Liver (tissue), 9 donors: ENCODE results near the gene EDA. TPM values are rescaled to one million over a fixed set of nuclear protein-coding genes. Genes with fewer than 3 reads are reported as not detected.

Experiments used
- DNase-seq: peaks from one replicate; pipeline ENCODE4 v3.0.0-alpha.2; 2017; ENCODE audit warnings: low spot score
- H3K27ac ChIP-seq, 2 donors: one replicate each; pipeline ENCODE4 v1.7.0; 2013; ENCODE audit warnings: inconsistent platforms in 2 of 2, low read length in 2 of 2, control low read depth in 1 of 2, low read depth in 1 of 2, mild to moderate bottlenecking in 1 of 2
- H3K27me3 ChIP-seq, 4 donors: one replicate each; pipeline versions ENCODE4 v1.6.1 to v1.7.0; 2013; ENCODE audit warnings: low read length in 3 of 4, inconsistent platforms in 1 of 4, mild to moderate bottlenecking in 1 of 4, moderate library complexity in 1 of 4; ENCODE audit not compliant: control insufficient read depth in 4 of 4, insufficient read depth in 4 of 4
- H3K36me3 ChIP-seq, 4 donors: one replicate each; pipeline versions ENCODE4 v1.6.1 to v1.7.0; 2013; ENCODE audit warnings: low read length in 3 of 4, mild to moderate bottlenecking in 3 of 4, low read depth in 1 of 4, moderate library complexity in 1 of 4; ENCODE audit not compliant: control insufficient read depth in 4 of 4, insufficient read depth in 3 of 4
- H3K4me1 ChIP-seq, 4 donors: one replicate each; pipeline versions ENCODE4 v1.6.1 to v1.7.0; 2013; ENCODE audit warnings: low read length in 3 of 4, mild to moderate bottlenecking in 3 of 4, moderate library complexity in 1 of 4; ENCODE audit not compliant: control insufficient read depth in 4 of 4, insufficient read depth in 4 of 4
- H3K4me3 ChIP-seq, 3 donors: one replicate each; pipeline versions ENCODE4 v1.6.1 to v1.7.0; 2013; ENCODE audit warnings: low read length in 3 of 3, control low read depth in 1 of 3, low read depth in 1 of 3, mild to moderate bottlenecking in 1 of 3
- H3K9ac ChIP-seq, 2 donors: one replicate each; pipeline ENCODE4 v1.7.0; 2013; ENCODE audit warnings: low read length in 2 of 2, mild to moderate bottlenecking in 2 of 2, moderate library complexity in 2 of 2, control low read depth in 1 of 2, low read depth in 1 of 2
- H3K9me3 ChIP-seq, 4 donors: one replicate each; pipeline versions ENCODE4 v1.6.1 to v1.7.0; 2013; ENCODE audit warnings: low read length in 3 of 4; ENCODE audit not compliant: control insufficient read depth in 4 of 4
- CTCF ChIP-seq: fragments of 150-350 bp; IDR thresholded peaks from 2 replicates; pipeline ENCODE4 v1.5.1; 2017; ENCODE audit warnings: improper control_type of control experiment, low read depth, low read length; ENCODE audit not compliant: missing input control
- EGR1 ChIP-seq, 2 donors: IDR thresholded peaks; 2 replicates each; pipeline ENCODE4 v1.6.1; 2016 to 2018; ENCODE audit warnings: antibody characterized with exemption in 2 of 2, low read depth in 2 of 2
- FOXA1 ChIP-seq: IDR thresholded peaks from 2 replicates; pipeline ENCODE4 v1.6.1; 2016; ENCODE audit warnings: antibody characterized with exemption
- FOXA2 ChIP-seq: IDR thresholded peaks from 2 replicates; pipeline ENCODE4 v1.6.1; 2016; ENCODE audit warnings: antibody characterized with exemption
- GABPA ChIP-seq, 2 donors: IDR thresholded peaks in 1 of 2; conservative IDR thresholded peaks in 1 of 2; 2 replicates each; pipeline ENCODE4 v1.6.1; 2016; ENCODE audit warnings: antibody characterized with exemption in 2 of 2, mild to moderate bottlenecking in 1 of 2, moderate library complexity in 1 of 2
- HNF4A ChIP-seq, 2 donors: conservative IDR thresholded peaks; 2 replicates each; pipeline ENCODE4 v1.6.1; 2016; ENCODE audit warnings: antibody characterized with exemption in 2 of 2, mild to moderate bottlenecking in 2 of 2
- JUND ChIP-seq, 2 donors: IDR thresholded peaks; 2 replicates each; pipeline ENCODE4 v1.6.1; 2016; ENCODE audit warnings: antibody characterized with exemption in 2 of 2
- NR2F2 ChIP-seq: IDR thresholded peaks from 2 replicates; pipeline ENCODE4 v1.6.1; 2016; ENCODE audit warnings: antibody characterized with exemption
- RAD21 ChIP-seq, 2 donors: IDR thresholded peaks; 2 replicates each; pipeline ENCODE4 v1.6.1; 2016; ENCODE audit warnings: antibody characterized with exemption in 2 of 2, mild to moderate bottlenecking in 2 of 2
- RXRA ChIP-seq, 2 donors: IDR thresholded peaks; 2 replicates each; pipeline ENCODE4 v1.6.1; 2017 to 2018; ENCODE audit warnings: antibody characterized with exemption in 2 of 2, mild to moderate bottlenecking in 1 of 2
- SP1 ChIP-seq: IDR thresholded peaks from 2 replicates; pipeline ENCODE4 v1.6.1; 2018; ENCODE audit warnings: antibody characterized with exemption, mild to moderate bottlenecking
- TAF1 ChIP-seq: conservative IDR thresholded peaks from 2 replicates; pipeline ENCODE4 v1.6.1; 2016; ENCODE audit warnings: antibody characterized with exemption, mild to moderate bottlenecking
- WGBS: extraction: QIAGEN DNeasy Blood & Tissue Kit; methylation state at CpG from one replicate; pipeline ENCODE4 v1.1.7; 2013; 5-methylcytosine and 5-hydroxymethylcytosine counted together
- polyA plus RNA-seq, 2 donors: library from polyadenylated mRNA; stranded (reverse) in 1 of 2; unstranded in 1 of 2; fragments of 200-250 nt in 1 of 2; fragments of >200 nt in 1 of 2; fragmentation: Nextera tagmentation in 1 of 2; extraction: Ambion mirVana in 1 of 2; gene quantifications; one replicate each; pipeline versions ENCODE4 v1.2.1 to v1.2.3, GENCODE V29; 2013 to 2015
- total RNA-seq, 2 donors: library from RNA; depleted of rRNA; stranded (reverse); fragments of >200 nt; gene quantifications; one replicate each; pipeline ENCODE4 v1.2.3, GENCODE V29; 2014
- TF ChIP-seq, protein P1 (sequence below): IDR thresholded peaks from 2 replicates; pipeline ENCODE4 v1.6.1; 2016; ENCODE audit warnings: antibody characterized with exemption, mild to moderate bottlenecking
- TF ChIP-seq, protein P2 (sequence below): IDR thresholded peaks from 2 replicates; pipeline ENCODE4 v1.6.1; 2016; ENCODE audit warnings: antibody characterized with exemption
- donor health status: healthy.
- donor health status: healthy.
- donor health status: healthy.
- donor health status: healthy.
- donor health status: healthy.

The EDA gene
- total and polyA plus RNA-seq, 4 donors = 0.39 to 2.6 (median 1.5) TPM

GRCh38 chrX:70038515-70038914 is 422.6 kb downstream of the EDA start (continued):
- TF ChIP-seq, protein P1, sequence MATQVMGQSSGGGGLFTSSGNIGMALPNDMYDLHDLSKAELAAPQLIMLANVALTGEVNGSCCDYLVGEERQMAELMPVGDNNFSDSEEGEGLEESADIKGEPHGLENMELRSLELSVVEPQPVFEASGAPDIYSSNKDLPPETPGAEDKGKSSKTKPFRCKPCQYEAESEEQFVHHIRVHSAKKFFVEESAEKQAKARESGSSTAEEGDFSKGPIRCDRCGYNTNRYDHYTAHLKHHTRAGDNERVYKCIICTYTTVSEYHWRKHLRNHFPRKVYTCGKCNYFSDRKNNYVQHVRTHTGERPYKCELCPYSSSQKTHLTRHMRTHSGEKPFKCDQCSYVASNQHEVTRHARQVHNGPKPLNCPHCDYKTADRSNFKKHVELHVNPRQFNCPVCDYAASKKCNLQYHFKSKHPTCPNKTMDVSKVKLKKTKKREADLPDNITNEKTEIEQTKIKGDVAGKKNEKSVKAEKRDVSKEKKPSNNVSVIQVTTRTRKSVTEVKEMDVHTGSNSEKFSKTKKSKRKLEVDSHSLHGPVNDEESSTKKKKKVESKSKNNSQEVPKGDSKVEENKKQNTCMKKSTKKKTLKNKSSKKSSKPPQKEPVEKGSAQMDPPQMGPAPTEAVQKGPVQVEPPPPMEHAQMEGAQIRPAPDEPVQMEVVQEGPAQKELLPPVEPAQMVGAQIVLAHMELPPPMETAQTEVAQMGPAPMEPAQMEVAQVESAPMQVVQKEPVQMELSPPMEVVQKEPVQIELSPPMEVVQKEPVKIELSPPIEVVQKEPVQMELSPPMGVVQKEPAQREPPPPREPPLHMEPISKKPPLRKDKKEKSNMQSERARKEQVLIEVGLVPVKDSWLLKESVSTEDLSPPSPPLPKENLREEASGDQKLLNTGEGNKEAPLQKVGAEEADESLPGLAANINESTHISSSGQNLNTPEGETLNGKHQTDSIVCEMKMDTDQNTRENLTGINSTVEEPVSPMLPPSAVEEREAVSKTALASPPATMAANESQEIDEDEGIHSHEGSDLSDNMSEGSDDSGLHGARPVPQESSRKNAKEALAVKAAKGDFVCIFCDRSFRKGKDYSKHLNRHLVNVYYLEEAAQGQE = no peak

GRCh38 chrX:70038951-70039350 is 423.0 kb downstream of the EDA start:
- no peaks in the 10 kb centered on the region for H3K27me3 ChIP-seq
- no peak overlapping the region for H3K4me3 ChIP-seq
- 94% methylated on average over 1 of the region's 1 CpG for WGBS
- H3K36me3 ChIP-seq = no peaks in the 10 kb centered on the region
- no peaks in the 10 kb centered on the region for H3K9me3 ChIP-seq
- TF ChIP-seq SP1 (no peak), RAD21 (IDR thresholded peaks at IDR 0.05) (no peak), RXRA (IDR thresholded peaks at IDR 0.05) (no peak), EGR1 (IDR thresholded peaks at IDR 0.05; ENCODE audit: low read depth in 2 of 2) (no peak), FOXA2 (no peak), FOXA1 (no peak), HNF4A (conservative IDR thresholded peaks at IDR 0.05) (no peak), JUND (IDR thresholded peaks at IDR 0.05) (no peak), NR2F2 (no peak), CTCF (no peak), TAF1 (no peak), GABPA (IDR thresholded peaks at IDR 0.05 in 1 of 2, conservative IDR thresholded peaks at IDR 0.05 in 1 of 2) (no peak)
- TF ChIP-seq, protein P1 = no peak
- TF ChIP-seq, protein P2, sequence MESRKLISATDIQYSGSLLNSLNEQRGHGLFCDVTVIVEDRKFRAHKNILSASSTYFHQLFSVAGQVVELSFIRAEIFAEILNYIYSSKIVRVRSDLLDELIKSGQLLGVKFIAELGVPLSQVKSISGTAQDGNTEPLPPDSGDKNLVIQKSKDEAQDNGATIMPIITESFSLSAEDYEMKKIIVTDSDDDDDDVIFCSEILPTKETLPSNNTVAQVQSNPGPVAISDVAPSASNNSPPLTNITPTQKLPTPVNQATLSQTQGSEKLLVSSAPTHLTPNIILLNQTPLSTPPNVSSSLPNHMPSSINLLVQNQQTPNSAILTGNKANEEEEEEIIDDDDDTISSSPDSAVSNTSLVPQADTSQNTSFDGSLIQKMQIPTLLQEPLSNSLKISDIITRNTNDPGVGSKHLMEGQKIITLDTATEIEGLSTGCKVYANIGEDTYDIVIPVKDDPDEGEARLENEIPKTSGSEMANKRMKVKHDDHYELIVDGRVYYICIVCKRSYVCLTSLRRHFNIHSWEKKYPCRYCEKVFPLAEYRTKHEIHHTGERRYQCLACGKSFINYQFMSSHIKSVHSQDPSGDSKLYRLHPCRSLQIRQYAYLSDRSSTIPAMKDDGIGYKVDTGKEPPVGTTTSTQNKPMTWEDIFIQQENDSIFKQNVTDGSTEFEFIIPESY = no peak
- H3K9ac ChIP-seq = no peak overlapping the region
- H3K4me1 ChIP-seq = peaks cover 0 to 8% (median 5%) of the 10 kb centered on the region in 4 donors
- no peak for DNase-seq
- no peak overlapping the region for H3K27ac ChIP-seq
